HG03095 (cell line): Measurements from ENCODE around the gene GJB6.
"Not testable (repeated sequence)": the region's sequence is repeated elsewhere in the genome, so short reads cannot be mapped to it uniquely, and the experiment has no call there.

ENCODE experiments used
- ATAC-seq: cut with Tn5 transposase; IDR thresholded peaks from one replicate; pipeline ENCODE4 v1.9.1; 2021; ENCODE audit warnings: moderate library complexity; ENCODE audit not compliant: unreplicated experiment

GJB6 gene

GRCh38 chr13:20231839-20232555 is at the start of gene GJB6:
GJB6 (minus strand) TSS chr13:20232319; CDS start chr13:20223480, 8,839 bp downstream.
- ATAC-seq: no peak

DNA sequence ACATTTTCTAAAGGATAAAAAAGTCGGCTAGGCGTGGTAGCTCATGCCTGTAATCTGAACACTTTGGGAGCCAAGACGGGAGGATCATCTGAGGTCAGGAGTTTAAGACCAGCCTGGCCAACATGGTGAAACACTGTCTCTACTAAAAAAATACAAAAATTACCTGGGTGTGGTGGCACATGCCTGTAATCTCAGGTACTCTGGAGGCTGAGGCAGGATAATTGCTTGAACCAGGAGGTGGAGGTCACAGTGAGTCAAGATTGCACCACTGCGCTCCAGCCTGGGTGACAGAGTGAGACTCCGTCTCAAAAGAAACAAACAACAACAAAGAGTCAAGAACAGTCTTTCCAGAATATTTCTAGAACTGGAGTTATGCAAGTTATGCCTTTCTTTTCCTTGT is 44.8 kb upstream of the GJB6 start:
- not testable (repeated sequence) for ATAC-seq

GRCh38 chr13:20274466-20274865 is 42.3 kb upstream of the GJB6 start:
- no peak for ATAC-seq

GRCh38 chr13:20272588-20273171 is 40.6 kb upstream of the GJB6 start:
- no peak for ATAC-seq

DNA sequence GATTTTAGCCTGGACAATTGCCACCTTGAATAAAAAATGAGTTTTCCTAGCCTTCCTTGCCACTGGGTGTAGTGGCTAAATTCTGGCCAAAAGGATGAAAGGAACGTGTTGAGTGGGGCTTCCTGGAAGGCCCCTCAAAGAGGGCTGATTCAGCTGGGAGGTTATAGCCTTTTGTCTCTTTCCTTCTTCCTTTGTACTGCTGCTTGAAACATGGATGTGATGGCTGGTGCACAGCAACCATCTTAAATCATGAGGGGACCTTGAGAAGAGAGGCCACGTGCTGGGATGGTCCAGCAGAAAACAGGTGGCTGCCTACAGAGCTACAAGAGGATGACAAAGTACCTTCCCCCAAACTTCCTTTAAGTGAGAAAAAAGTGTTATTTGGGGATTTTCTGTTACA is 40.0 kb upstream of the GJB6 start:
- ATAC-seq: no peak

DNA sequence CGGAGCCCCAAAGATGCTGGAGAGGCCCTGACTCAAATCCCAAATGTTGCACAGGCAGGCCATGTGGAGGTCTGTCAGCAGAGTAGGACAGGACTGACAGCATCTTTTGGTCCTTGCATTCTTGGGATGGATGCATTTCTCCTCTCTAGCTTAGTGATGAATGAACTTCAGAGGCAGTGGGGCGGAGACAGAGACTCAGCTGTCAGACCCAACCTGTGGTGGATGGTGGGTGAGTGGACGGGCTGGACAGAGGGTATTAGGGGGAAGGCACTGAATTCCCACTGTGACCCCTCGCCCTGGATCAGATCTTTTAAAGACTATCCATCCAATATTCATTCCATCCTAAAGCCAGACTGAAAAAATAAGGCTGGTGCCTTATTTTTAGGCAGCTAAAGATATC is 39.3 kb upstream of the GJB6 start:
- no peak for ATAC-seq

DNA sequence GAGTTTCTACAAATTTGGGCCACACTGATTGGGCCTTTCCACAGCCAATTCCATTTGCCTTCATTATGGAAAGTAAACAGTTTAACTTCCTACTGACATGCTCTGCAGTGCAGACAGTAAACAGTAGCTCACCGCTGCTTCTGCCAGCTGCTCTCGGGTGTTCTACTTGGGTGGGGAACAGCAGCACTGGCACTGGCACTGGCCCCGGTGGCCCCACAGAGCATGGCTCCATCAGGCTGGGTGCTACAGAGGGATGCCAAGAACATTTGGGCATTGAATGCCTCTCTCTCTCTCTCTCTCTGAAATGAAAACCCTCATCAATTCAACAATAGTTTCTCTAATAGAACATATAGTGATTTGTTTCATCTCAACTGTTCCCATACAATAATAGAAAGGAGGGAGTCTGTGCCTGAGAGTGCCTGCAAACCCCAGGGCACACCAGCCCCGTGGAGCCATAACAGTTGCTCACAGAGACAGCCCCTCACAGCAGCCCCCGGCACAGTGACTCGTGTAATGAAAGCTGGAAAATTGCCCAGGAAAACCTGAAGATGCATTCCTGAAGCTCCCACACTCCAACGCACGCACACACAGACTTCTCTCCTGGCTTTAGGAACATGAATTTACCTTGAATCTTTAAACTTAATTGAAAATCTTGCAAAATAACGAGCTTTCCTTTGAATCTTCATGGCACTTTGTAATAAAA is 38.2 kb upstream of the GJB6 start:
- no peak for ATAC-seq

DNA sequence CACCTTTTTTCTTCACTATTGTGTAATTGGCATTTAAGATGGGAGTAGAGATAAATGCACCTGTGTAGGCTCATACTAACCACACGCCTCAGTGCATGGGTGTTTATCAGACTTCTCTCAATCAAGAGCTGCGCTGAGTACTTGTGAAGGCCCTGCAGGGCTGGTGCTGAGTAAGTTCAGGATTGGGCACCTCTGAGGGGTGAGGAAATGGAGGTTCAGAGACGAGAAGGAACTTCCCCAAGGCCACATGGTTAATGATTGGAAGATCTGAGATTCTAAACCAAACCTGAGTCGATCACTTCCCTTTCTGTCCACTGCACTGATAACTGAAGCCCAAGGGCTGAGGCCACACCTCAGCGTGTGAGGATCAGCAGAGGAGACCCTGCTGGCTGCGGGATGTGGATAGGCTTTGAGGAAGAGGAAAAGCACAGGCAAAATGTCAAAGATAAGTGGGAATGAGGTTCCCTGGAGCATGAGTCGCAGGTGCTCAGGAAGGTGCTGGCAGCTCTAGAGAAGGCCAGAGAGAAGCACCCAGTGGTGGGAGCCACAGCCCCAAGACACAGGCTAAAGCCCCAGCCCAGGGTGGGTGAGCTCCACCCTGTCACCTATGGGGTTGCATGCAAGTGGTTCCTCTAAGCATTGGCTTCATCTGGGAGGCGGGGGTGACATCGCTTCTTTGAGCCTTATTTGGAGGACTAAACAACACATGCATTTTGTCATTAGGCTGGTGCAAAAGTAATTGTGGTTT is 32.3 kb upstream of the GJB6 start:
- ATAC-seq: peak; percentile 97

- ATAC-seq: no peak
These were observed 31.4 kb upstream of the GJB6 start for GRCh38 chr13:20263393-20264044.

DNA sequence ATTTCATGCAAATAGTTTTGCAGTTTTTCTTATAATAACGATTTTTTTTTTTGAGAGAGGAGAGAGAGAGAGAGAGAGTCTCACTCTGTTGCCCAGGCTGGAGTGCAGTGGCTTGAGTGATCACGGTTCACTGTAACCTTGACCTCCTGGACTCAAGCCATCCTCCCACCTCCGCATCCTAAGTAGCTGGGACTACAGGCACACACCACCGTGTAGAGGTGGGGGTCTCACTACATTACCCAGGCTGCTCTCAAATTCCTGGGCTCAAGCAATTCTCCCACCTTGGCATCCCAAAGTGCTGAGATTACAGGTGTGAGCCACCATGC is 26.8 kb upstream of the GJB6 start:
- no peak for ATAC-seq

DNA sequence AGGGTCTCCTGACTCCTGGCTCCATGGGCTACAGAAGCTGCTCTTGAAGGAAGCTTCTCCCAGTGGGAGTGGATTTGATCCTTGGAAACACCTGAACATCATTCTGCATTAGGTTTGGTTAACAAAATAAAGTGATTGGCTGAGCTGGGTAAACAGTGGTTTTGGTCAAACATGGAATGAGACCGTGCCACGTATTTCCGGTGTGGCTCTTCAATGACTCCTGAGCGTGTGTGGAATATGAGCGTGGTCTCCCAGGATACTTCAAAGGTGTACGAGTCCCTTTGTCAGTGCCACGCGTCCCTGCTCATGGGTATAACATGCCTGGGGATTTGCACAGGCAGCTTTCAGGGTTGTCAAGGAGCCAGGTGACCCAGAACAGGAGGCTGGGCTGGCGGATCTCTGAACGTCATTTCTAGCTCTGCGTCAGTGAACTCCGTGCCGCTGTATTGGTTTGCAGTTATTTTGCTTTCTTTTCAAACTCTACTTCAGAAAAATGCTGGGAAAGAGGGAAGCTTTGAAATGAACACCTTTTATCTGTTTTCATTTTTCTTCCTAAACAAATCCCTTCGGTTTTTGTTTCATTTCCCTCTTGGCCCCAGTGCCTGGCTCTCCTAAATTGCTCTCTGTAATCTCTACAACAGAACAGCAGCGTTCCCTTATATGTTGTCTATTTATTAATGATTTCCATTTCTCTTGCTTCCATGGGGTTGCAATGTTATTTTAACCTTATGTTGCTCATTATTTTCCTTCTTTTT is 26.3 kb upstream of the GJB6 start:
- no peak for ATAC-seq

GRCh38 chr13:20254076-20254475 is 22.0 kb upstream of the GJB6 start:
- no peak for ATAC-seq

DNA sequence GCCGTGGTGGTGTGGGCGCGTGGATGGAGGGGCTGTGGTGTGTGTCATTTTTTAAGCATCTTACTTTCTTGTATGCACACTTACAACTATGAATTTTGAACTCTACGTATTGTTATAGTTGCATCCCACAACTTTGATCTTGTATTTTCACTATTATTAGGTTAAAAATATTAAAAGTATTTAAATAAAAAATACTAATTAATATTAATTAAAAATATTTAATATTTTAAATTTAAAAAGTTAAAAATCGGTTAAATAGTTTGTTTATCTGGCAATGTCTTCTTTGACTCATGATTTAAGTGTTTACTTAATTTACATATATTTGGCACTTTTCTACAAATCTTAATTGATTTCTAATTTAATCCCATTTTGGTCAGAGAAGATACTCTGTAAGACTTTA is 17.8 kb upstream of the GJB6 start:
- no peak for ATAC-seq

- no peak for ATAC-seq
These were observed 15.8 kb upstream of the GJB6 start for GRCh38 chr13:20247963-20248362.

- no peak for ATAC-seq
These were observed 15.3 kb upstream of the GJB6 start for GRCh38 chr13:20247403-20247802.

DNA sequence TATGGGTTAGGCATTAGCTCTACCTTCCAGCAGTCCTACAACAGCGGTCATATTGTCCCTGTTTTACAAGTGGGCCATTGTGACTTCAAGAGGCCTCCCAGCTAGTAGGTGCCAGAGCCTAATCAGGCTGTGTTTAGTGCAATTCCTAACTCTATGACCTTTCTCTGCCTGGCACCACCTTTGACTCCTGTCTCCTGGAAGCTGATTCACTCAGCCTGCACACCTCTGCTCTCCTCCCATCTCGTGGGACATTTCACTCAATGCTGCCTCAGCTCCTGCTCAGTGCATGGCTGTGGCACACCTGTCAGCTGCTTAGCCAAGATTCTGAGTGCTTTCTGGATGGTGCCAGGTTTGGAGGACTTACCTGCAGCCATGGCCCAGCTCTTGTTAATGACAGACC is 9.5 kb upstream of the GJB6 start:
- ATAC-seq: no peak

DNA sequence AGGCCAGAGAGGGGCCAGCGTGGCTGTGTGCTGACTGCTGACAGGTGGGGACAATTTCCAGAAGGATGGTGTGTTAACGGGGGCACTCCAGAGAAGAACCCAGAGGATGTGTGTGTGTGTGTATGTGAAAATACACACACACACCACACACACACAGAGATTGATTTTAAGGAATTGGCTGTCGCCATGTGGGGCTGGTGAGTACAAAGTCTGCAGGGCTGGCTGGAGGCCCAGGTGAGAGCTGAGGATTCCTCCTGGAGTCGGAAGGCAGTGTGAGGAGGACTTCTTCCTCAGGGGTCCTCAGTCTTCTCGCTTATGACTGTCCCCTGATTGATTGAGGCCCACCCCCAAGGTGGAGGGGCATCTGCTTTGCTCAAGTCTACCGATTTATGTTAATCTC is 7.6 kb upstream of the GJB6 start:
- no peak for ATAC-seq

- no peak for ATAC-seq
These were observed 598 bp upstream of the GJB6 start for GRCh38 chr13:20232556-20233277.

- no peak for ATAC-seq
These were observed 943 bp downstream of the GJB6 start for GRCh38 chr13:20230913-20231838.
